K562 (cell line): ENCODE data around the gene SNX1. TPM values are rescaled to one million over a fixed set of nuclear protein-coding genes. Genes with fewer than 3 reads are reported as not detected.

Source experiments
- CTCFL ChIP-seq: IDR thresholded peaks from 2 replicates; pipeline ENCODE4 v1.6.1; 2011; ENCODE audit warnings: borderline replicate concordance, low read depth, mild to moderate bottlenecking, moderate library complexity, low read length; ENCODE audit not compliant: insufficient read depth, poor library complexity, severe bottlenecking
- DEAF1 ChIP-seq: fragments of 450-650 bp; formaldehyde crosslinking; IDR thresholded peaks from 2 replicates; pipeline ENCODE4 v1.4.0; 2020; ENCODE audit warnings: mild to moderate bottlenecking, moderate library complexity
- EGR1 ChIP-seq: fragments of 450-650 bp; conservative IDR thresholded peaks from 2 replicates; pipeline ENCODE4 v1.6.1; 2017; ENCODE audit warnings: mild to moderate bottlenecking
- FOXA1 ChIP-seq: fragments of 450-650 bp; IDR thresholded peaks from 2 replicates; pipeline ENCODE4 v1.6.1; 2016; ENCODE audit warnings: mild to moderate bottlenecking, borderline replicate concordance
- HDAC2 ChIP-seq: fragments of 450-650 bp; IDR thresholded peaks from 2 replicates; pipeline ENCODE4 v1.6.1; 2016; ENCODE audit warnings: mild to moderate bottlenecking
- MTA3 ChIP-seq: fragments of 450-650 bp; formaldehyde crosslinking; IDR thresholded peaks from 2 replicates; pipeline ENCODE4 v1.6.1; 2017; ENCODE audit warnings: mild to moderate bottlenecking, borderline replicate concordance
- NRF1 ChIP-seq, 2 experiments: fragments of 450-650 bp; IDR thresholded peaks in 1 of 2; conservative IDR thresholded peaks in 1 of 2; 2 replicates each; pipeline ENCODE4 v1.6.1; 2014; ENCODE audit warnings: mild to moderate bottlenecking in 2 of 2
- OTX1 ChIP-seq: fragments of 450-650 bp; formaldehyde crosslinking; IDR thresholded peaks from 2 replicates; pipeline ENCODE4 v1.4.0; 2022; ENCODE audit warnings: mild to moderate bottlenecking
- RNF2 ChIP-seq: sonication (generic); IDR thresholded peaks from 2 replicates; pipeline ENCODE4 v1.6.1; 2016
- SMAD1 ChIP-seq: fragments of 150-350 bp; IDR thresholded peaks from 2 replicates; pipeline ENCODE4 v1.6.1; 2014; ENCODE audit warnings: low read length, low read depth; ENCODE audit not compliant: partially characterized antibody
- SMARCA5 ChIP-seq: fragments of 450-650 bp; IDR thresholded peaks from 2 replicates; pipeline ENCODE4 v1.6.1; 2016
- SP1 ChIP-seq: sonication (generic); formaldehyde crosslinking; IDR thresholded peaks from 2 replicates; pipeline ENCODE4 v1.8.1; 2022; ENCODE audit warnings: mild to moderate bottlenecking, missing genetic modification reagents
- THRB ChIP-seq: fragments of 450-650 bp; formaldehyde crosslinking; conservative IDR thresholded peaks from 2 replicates; pipeline ENCODE4 v1.4.0; 2022; ENCODE audit warnings: mild to moderate bottlenecking, missing genetic modification characterization
- TSHZ1 ChIP-seq: fragments of 250-450 bp; sonication (Bioruptor Pico); IDR thresholded peaks from 2 replicates; pipeline ENCODE4 v1.4.0; 2020; ENCODE audit warnings: mild to moderate bottlenecking, moderate library complexity
- ZFP1 ChIP-seq: fragments of 450-650 bp; formaldehyde crosslinking; IDR thresholded peaks from 2 replicates; pipeline ENCODE4 v1.4.0; 2020; ENCODE audit warnings: mild to moderate bottlenecking, mixed read lengths
- ZNF77 ChIP-seq: fragments of 250-450 bp; sonication (Bioruptor Pico); IDR thresholded peaks from 2 replicates; pipeline ENCODE4 v1.5.0; 2020
- polyA plus RNA-seq, 8 experiments: library from polyadenylated mRNA; depleted of rRNA in 4 of 8; stranded (reverse) in 5 of 8; unstranded in 3 of 8; fragments of >200 nt; fragmentation: Nextera tagmentation in 2 of 8; fragmentation: Illumina TruSeq in 1 of 8; extraction: Ambion mirVana in 2 of 8; extraction: Trizol in 1 of 8; gene quantifications; 2 replicates each; pipeline versions ENCODE4 v1.2.1 to v1.2.3, GENCODE V29; 2011 to 2014; ENCODE audit warnings: inconsistent platforms in 1 of 8, missing spikeins in 1 of 8
- total RNA-seq, 7 experiments: library from RNA; depleted of rRNA in 6 of 7; stranded (reverse); fragments of >200 nt in 6 of 7; fragmentation: Illumina TruSeq in 2 of 7; extraction: Trizol in 2 of 7; gene quantifications; 2 replicates each; pipeline versions ENCODE4 v1.2.1 to v1.2.3, GENCODE V29; 2011 to 2021; ENCODE audit warnings: low replicate concordance in 1 of 7

Gene SNX1
- total and polyA plus RNA-seq, 9 of the 15 experiments (the other 6 are each of a cell fraction or from before 2014, with no cell fraction given): 11.0 to 105 (median 59.9) TPM

GRCh38 chr15:64162869-64163658 lies 67.3 kb downstream of the SNX1 start, which contains the start of gene PPIB (continued):
- TF ChIP-seq NRF1 (conservative IDR thresholded peaks at IDR 0.05 in 1 of 2, IDR thresholded peaks at IDR 0.05 in 1 of 2): peak; percentile 70 to 74
- TF ChIP-seq THRB (CRISPR knock-in tag): 0 out of 2 replicates have a peak, but pooled peaks have one; percentile 41
- 0 out of 2 replicates have a peak, but pooled peaks have one; percentile 38 for TF ChIP-seq OTX1 (CRISPR knock-in tag)
- TF ChIP-seq ZNF77 (CRISPR knock-in tag): no peak
- peak; percentile 60; the same call in 1 of the 2 replicates for TF ChIP-seq MTA3
- TF ChIP-seq CTCFL: peak; percentile 39
- TF ChIP-seq TSHZ1: no peak
- TF ChIP-seq SMAD1: peak; percentile 65
- TF ChIP-seq FOXA1: no peak
- TF ChIP-seq SMARCA5: peak; percentile 65; the same call in 1 of the 2 replicates
- TF ChIP-seq SP1 (CRISPR knock-in tag): peak; percentile 92
- TF ChIP-seq DEAF1 (CRISPR knock-in tag): peak; percentile 36; the same call in 1 of the 2 replicates
- TF ChIP-seq EGR1: peak; percentile 92
- peak; percentile 87 for TF ChIP-seq HDAC2
- TF ChIP-seq RNF2: peak; percentile 56
- TF ChIP-seq ZFP1 (CRISPR knock-in tag): 0 out of 2 replicates have a peak, but pooled peaks have one; percentile 9
